GM06990 (cell line): ENCODE results near the gene CACNA1C.

Experiments
- DNase-seq: peaks from one replicate; pipeline ENCODE4 v3.0.0-alpha.2; 2011; ENCODE audit not compliant: insufficient read length; ENCODE audit errors: extremely low read depth
- H3K27me3 ChIP-seq: replicated peaks from 2 replicates; pipeline ENCODE4 v1.6.0; 2011; ENCODE audit warnings: low read length; ENCODE audit not compliant: control insufficient read depth, insufficient read depth
- H3K36me3 ChIP-seq: 2 replicates; pipeline ENCODE4 v1.5.1; 2011; ENCODE audit warnings: low read length; ENCODE audit not compliant: control insufficient read depth, insufficient read depth
- H3K4me3 ChIP-seq: replicated peaks from 2 replicates; pipeline ENCODE4 v1.5.1; 2011; ENCODE audit warnings: low read depth, mild to moderate bottlenecking, control low read depth, low read length
- TF ChIP-seq, protein P1 (sequence below): IDR thresholded peaks from 2 replicates; pipeline ENCODE4 v1.5.1; 2011; ENCODE audit warnings: low read length, control low read depth, mild to moderate bottlenecking, inconsistent platforms; ENCODE audit not compliant: insufficient read depth, poor library complexity, severe bottlenecking

The CACNA1C gene

DNA sequence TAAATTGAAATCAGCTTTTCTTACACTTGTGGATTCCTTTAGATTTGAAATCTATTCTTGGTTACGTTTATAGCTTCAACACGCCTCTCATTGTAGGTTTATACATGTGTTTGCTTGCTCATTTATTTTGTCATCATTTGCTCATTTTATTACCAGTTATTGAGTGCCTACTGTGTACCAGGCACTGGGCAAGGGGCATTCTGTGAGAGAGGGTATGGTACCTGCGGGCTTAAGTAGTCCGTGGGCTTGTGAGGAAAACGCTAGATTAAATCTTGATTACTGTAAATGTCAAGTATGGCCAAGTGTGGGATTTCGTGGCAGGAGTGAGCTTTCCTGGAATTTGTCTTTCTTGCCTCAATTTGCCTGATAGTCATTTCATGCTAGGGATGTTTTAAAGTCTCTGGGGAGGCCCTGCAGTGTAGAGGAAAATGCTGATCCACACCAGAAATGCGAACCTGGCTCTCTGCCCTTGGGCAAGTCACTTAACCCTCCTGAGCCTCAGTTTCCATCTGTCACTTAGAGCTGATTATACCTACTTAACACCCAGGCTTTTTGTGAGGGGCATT lies 92.7 kb downstream of the CACNA1C start:
- DNase-seq, result no peak
- TF ChIP-seq, protein P1, sequence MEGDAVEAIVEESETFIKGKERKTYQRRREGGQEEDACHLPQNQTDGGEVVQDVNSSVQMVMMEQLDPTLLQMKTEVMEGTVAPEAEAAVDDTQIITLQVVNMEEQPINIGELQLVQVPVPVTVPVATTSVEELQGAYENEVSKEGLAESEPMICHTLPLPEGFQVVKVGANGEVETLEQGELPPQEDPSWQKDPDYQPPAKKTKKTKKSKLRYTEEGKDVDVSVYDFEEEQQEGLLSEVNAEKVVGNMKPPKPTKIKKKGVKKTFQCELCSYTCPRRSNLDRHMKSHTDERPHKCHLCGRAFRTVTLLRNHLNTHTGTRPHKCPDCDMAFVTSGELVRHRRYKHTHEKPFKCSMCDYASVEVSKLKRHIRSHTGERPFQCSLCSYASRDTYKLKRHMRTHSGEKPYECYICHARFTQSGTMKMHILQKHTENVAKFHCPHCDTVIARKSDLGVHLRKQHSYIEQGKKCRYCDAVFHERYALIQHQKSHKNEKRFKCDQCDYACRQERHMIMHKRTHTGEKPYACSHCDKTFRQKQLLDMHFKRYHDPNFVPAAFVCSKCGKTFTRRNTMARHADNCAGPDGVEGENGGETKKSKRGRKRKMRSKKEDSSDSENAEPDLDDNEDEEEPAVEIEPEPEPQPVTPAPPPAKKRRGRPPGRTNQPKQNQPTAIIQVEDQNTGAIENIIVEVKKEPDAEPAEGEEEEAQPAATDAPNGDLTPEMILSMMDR, result no peak
- Histone ChIP-seq H3K27me3 (no peaks in the 10 kb centered on the region), H3K36me3 (no peaks in the 10 kb centered on the region), H3K4me3 (no peak overlapping the region)

DNA sequence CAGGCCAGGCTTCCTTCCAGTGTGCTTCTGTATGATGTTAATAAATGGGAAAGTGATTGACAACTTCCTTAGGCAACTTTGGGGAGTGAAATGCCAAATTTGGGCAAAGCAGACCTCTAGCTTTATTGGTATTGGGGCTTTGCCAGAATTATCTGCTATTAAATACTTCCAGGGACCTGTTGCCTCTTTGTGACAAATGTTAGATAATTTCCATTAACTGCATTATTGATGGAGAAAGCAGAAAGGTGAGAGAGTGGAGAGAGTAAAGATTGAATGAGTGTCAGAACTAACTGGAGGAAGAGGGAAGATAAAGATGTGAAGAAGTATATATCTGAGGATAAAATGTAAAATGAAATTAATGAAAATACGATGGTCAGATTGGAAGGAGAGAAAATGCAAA lies 94.5 kb downstream of the CACNA1C start:
- Histone ChIP-seq H3K36me3 (no peaks in the 10 kb centered on the region), H3K27me3 (no peaks in the 10 kb centered on the region)

DNA sequence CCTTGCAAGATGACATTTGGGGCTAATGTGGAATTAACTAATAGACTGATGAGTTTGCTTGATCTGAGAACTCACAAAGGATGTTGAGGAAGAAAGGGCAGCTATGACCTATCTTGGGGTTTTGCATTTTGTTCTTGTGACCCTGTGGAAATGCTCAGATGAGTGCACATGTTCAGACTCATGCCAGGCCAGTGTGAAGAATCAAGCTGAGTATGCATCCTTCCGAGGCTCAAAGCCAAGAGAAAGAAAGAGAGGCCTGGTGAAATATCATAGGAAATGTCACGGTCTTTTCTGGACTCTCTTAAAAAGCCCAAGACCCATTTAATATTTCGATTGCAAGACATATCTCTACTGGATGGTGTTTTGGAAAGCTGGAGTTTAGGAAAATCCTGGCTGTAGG lies 96.3 kb downstream of the CACNA1C start:
- H3K4me3 ChIP-seq, result no peak overlapping the region
- no peak for DNase-seq
- no peaks in the 10 kb centered on the region for H3K27me3 ChIP-seq
- H3K36me3 ChIP-seq, result no peaks in the 10 kb centered on the region
- TF ChIP-seq, protein P1, result no peak

More for the DNA sequence above, 94.5 kb downstream of the CACNA1C start:
- TF ChIP-seq, protein P1, result no peak
- H3K4me3 ChIP-seq, result no peak overlapping the region
- no peak for DNase-seq

DNA sequence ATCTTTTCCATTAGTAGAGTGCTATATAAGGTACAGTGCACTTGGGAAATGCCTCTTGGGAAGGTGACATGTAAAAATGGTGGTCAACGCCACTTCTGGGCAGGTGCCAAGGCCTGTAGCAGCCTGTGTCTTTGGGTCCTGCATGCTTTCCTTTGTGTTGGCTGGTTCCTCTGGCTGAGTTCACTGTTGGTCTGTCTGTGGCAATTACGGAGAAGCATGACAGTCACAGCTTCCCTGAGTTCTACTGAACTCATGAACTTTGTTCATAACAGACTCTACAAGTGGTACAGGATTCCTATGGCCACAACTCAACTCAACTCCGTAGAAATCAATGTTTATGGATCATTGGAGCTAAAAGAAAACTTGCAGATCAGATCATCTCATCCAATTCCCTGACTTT lies 98.0 kb downstream of the CACNA1C start:
- Histone ChIP-seq H3K4me3 (no peak overlapping the region), H3K27me3 (no peaks in the 10 kb centered on the region), H3K36me3 (no peaks in the 10 kb centered on the region)
- DNase-seq, result no peak
- TF ChIP-seq, protein P1, result no peak

DNA sequence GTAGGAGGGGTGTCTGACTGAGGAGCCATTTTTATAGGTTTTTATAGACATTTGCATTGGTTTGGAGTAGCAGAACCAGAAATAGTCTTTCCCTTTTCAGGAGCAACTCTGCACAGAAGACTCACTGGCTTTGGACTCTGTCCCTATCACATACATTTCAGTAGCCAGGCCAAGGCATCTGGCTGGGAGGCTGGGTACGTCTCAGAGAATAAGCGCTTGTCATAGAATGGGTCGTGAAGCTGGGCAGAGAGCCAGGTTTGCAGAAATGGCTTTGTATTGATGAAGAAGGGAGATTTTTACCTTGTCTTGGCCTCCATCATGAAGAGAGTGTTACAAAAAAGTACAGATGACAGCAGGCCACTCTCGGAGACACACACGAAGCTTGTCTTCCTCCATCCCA lies 98.6 kb downstream of the CACNA1C start:
- H3K36me3 ChIP-seq, result no peaks in the 10 kb centered on the region
- no peak for DNase-seq
- TF ChIP-seq, protein P1, result no peak
- H3K4me3 ChIP-seq, result no peak overlapping the region
- H3K27me3 ChIP-seq, result no peaks in the 10 kb centered on the region

DNA sequence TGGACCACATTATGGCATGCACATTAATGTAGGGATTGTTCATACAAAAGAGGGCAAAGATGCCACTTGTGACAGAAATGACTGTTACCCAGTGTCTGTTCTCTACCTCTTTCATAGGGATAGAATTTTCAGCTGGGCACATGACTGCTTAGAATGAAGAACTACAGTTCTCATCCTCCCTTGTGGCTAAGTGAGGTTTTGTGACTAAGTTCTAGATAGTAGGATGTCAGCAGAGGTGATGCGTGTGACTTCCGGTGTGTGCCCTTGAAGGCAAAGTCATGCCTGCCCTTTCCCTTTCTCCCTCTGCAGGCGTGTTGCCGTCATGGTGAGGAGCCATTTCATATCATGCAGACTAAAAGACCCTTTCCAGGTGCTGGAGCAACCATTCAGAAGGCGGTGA lies 99.3 kb downstream of the CACNA1C start:
- H3K27me3 ChIP-seq, result no peaks in the 10 kb centered on the region
- DNase-seq, result peak; percentile 44
- no peak overlapping the region for H3K4me3 ChIP-seq
- TF ChIP-seq, protein P1, result peak; percentile 18
- no peaks in the 10 kb centered on the region for H3K36me3 ChIP-seq
